ENCODE measurements around the gene NCAM1.
A peak's percentile ranks its signal among the peaks of the same experiment; 100 is the strongest.

Gene NCAM1

DNA sequence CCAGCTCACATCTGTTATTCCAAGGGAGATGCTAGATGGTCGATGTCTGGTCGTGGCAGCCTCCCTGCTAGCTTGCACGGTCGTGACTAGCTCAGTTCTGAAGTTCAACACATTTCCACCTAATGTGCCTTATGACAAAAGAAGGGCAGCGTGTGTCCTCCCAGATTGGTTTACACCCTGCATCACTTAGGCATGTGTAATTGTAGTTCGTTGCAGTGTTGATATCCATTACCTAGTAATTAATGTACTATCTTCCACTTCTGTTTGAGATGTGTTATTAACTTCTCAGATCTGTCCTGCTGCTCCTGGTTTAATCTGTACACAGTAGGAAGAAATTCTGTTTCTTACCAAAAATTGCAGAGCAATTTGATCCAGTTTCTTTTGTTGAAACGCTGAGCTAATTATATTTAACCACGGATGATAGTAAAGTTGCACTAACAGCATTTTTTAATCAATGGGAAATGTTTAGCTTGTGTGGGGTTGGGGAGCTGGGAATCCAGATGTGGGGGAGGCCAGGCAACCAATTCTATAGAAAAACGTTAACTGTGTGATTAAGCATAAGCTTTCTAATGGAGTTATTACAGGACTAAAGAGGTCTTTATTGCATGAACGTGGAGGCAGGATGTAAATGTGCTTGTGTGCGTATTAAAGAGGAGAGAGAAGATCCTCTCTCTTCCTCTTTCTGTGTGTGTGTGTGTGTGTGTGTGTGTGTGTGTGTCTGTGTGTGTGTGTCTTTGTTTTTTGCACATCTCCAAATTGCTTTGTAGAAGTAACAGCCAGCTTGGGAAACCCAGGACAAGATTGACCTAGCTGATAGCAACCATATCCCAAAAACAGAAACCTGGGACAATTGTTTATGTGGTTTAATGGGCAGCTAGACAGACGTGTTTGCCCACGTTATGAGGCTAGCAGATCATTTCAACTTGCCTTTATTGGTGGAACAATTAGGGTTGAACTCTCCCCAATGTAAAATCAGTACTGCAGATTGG, 207.4 kb downstream of the NCAM1 start:
- DNase-seq (ENCODE audit: low spot score): no peak

DNA sequence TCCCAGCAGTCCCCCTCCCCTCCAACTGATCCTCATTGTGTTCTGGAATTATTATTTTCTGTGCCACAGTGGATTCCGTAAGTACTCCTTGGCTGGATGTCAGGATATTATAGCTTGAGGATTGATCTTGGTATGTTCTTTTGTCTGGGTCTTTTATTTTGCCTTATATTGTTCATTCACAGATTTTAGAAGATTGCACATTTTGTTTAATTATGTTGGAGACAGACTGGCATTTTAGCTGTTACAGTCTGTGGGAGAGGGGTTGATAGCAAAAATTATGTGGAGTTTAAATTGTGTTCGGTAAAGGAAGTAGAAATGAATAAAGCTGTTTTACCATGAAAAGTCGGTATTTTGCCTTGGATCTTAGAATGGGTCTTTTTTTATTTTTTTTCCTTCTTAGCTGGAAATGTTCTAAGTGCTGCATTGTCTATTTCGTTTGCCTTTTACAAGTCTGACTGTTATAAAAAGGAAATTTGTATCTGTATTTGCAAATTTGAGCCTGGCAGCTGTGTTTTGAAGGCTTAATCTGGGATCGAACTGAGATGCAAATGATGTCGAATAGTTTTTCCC, 211.2 kb downstream of the NCAM1 start:
- no peak for DNase-seq (ENCODE audit: low spot score)

DNA sequence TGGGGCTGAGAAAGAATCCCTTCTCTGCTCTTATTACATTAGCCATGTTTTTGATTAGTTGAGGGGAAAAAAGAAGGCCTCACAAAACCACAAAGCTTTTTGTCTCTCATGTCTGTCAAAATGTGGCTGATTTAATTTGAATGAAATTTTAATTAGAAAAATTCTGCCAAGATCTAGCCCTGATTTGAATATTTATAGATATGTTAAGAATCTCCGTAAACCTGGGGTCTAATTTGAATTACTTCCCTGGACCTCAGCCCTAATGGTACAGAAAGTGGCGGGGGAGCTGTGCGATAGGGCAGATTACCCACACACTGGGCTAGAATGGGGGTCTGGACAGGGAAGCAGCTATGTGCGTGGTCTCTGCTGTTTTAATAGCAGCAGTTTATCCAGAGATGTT, 211.9 kb downstream of the NCAM1 start:
- no peak for DNase-seq (ENCODE audit: low spot score)

- no peak for DNase-seq (ENCODE audit: low spot score)
Measured at GRCh38 chr11:113174882-113175281, 213.7 kb downstream of the NCAM1 start.

DNA sequence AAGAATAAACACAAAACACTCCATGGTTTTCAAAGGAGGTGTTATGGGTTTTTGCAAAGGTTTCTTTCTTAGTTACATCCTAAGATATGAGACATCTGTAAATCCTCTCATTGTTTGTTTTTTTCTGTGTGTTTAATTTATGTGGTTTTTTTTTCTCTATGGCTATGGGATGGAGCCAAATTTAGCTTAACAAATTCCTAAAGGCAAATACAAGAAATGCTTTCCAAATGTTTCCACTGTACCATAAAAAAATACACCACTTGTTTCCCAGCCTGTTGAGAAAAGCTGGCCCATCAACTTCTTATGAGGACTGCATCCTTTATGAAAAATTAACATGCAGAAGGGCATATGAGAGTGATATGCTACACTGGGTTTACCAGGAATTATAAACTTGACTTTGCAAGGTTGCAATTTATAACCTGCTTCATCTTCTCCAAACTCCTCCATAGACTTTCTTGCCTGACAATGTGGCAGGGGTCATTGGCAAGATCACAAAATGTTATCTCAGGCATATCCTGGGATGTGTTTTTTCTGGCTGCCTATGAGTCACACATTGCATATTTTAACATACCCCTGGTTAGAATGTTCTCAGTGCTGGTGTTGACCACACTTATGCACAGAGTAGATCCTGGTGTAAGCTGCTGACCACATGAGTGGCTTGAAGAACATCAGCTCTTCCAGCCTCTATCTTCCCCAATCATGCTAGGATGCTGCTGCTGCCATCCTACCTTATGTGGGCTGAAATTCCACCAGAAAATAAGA, 215.6 kb downstream of the NCAM1 start:
- no peak for DNase-seq (ENCODE audit: low spot score)

DNA sequence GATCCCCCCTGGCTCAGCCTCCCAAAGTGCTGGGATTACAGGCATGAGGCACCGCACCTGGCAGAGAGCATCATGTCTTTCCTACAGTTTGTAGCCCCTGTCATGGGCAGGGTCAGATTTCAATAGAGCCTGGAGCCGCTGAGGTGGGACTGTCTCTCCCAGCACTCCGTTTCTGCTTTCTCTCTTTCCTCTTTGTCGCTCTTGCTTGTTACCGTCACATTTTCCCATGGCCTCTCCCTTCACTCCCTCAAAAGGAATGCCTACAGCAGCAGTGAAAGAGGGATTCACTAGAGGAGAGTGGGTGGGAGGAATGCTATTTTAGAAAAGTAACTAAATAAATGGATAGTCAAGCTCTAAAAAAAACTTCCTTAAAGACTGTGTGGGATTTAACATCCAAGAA, 216.5 kb downstream of the NCAM1 start:
- DNase-seq (ENCODE audit: low spot score): no peak

GRCh38 chr11:113178381-113179070, 217.3 kb downstream of the NCAM1 start:
- DNase-seq (ENCODE audit: low spot score): no peak

DNA sequence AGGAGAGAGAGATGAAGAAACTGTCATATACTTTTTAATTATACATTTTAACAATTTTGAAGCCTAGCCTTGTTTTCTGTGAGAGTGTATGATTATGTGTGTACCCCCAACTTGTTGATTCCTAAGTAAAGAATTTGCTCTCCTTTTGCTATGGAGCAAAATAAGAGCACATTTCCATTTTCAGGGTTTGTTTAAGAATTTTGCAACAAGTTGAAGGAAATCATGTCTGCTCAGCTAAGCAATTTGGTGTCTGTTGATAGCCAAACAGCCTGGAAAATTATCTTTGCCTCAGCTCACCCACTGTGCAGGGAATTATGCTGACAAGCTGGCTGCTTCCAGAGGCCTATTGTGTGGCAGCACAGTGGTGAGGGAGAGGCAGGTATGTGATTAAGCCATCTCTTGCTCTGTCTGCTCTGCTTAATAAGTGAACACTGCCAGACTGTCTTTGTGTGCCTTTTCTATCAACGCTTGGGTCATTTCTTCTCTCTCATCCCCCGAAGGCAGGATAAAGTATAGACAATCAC, 218.0 kb downstream of the NCAM1 start:
- no peak for DNase-seq (ENCODE audit: low spot score)

- DNase-seq (ENCODE audit: low spot score): no peak
Measured at GRCh38 chr11:113181094-113181493, 219.9 kb downstream of the NCAM1 start.

DNA sequence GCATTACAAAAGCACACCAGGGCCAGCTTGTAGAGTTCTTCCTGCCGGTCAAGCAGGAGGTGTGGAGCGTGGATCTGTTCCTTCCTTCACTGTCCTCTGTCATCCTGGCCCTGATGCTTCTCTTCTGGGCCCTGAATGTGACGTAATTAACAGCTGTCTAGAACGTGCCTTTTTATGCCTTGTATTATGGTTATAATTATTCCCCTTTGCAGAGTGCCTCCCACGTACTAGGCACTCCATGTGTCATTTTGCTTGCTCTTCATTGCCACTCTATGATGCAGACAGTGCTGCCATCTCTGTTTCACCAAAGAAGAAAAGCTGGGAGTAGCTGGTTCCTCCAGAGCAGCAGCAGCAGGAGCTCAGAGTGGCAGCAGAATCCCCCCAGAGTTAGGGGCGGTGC, 221.1 kb downstream of the NCAM1 start:
- DNase-seq (ENCODE audit: low spot score): no peak

- DNase-seq (ENCODE audit: low spot score): no peak
Measured at GRCh38 chr11:113184498-113184897, 223.3 kb downstream of the NCAM1 start.

GRCh38 chr11:113188371-113188834, 227.2 kb downstream of the NCAM1 start:
- DNase-seq (ENCODE audit: low spot score): no peak

GRCh38 chr11:113189909-113190667, 228.9 kb downstream of the NCAM1 start:
- no peak for DNase-seq (ENCODE audit: low spot score)

GRCh38 chr11:113192121-113192925, 231.1 kb downstream of the NCAM1 start:
- DNase-seq (ENCODE audit: low spot score): no peak

- DNase-seq (ENCODE audit: low spot score): no peak
Measured at GRCh38 chr11:113193016-113193415, 231.8 kb downstream of the NCAM1 start.

- no peak for DNase-seq (ENCODE audit: low spot score)
Measured at GRCh38 chr11:113193946-113194345, 232.7 kb downstream of the NCAM1 start.

GRCh38 chr11:113195728-113196127, 234.5 kb downstream of the NCAM1 start:
- DNase-seq (ENCODE audit: low spot score): no peak

GRCh38 chr11:113197446-113197845, 236.2 kb downstream of the NCAM1 start:
- no peak for DNase-seq (ENCODE audit: low spot score)

DNA sequence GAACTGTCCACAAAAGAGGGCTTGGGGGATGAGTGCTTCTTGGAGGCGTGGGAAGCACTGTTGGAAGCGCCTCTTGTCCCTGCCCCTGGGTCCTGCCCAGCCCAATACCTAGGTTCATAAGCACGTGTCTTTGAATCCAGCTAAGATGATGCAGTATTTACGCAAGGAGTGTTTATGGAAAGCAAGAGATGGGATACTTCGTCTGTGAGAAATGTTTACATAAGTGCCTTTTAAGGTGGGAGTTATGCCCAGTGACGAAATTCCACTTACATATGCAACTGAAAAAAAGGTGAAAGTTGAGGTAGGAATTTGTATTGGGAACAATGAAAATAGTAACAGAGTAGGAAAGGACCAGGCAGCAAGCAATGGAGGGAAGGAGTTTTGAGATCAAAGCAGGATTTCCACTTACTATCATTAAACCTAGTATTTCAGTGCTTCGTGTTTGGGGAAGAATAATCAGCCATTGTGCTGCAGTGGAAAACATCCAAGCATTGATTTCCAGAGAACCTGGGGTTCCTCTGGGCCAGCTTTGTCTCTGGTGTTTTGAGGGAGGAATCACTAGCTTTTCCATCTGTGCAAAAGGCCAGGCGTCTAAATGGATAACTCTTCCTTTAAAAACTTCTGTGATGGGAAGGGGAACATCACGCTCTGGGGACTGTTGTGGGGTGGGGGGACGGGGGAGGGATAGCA, 237.9 kb downstream of the NCAM1 start:
- peak; percentile 63 for DNase-seq (ENCODE audit: low spot score)
